GM18520 (cell line): Measurements from ENCODE around the gene MAGI1.

Source experiments
- ATAC-seq: cut with Tn5 transposase; IDR thresholded peaks from one replicate; pipeline ENCODE4 v1.9.1; 2021; ENCODE audit not compliant: unreplicated experiment

The MAGI1 gene

GRCh38 chr3:65674226-65674625, 364.5 kb downstream of the MAGI1 start:
- ATAC-seq = no peak

- no peak for ATAC-seq
Observed at GRCh38 chr3:65672871-65673815, 365.6 kb downstream of the MAGI1 start.

GRCh38 chr3:65672061-65672460, 366.7 kb downstream of the MAGI1 start:
- ATAC-seq = no peak

- no peak for ATAC-seq
Observed at GRCh38 chr3:65671004-65671403, 367.7 kb downstream of the MAGI1 start.

GRCh38 chr3:65669163-65669875, 369.4 kb downstream of the MAGI1 start:
- no peak for ATAC-seq

- ATAC-seq = no peak
Observed at GRCh38 chr3:65667963-65668362, 370.8 kb downstream of the MAGI1 start.

- ATAC-seq = no peak
Observed at GRCh38 chr3:65666448-65667091, 372.1 kb downstream of the MAGI1 start.

- ATAC-seq = no peak
Observed at GRCh38 chr3:65665915-65666314, 372.8 kb downstream of the MAGI1 start.

GRCh38 chr3:65664931-65665330, 373.8 kb downstream of the MAGI1 start:
- no peak for ATAC-seq

- no peak for ATAC-seq
Observed at GRCh38 chr3:65664446-65664845, 374.3 kb downstream of the MAGI1 start.

GRCh38 chr3:65662095-65662494, 376.6 kb downstream of the MAGI1 start:
- no peak for ATAC-seq

GRCh38 chr3:65660000-65660598, 378.6 kb downstream of the MAGI1 start:
- no peak for ATAC-seq

- no peak for ATAC-seq
Observed at GRCh38 chr3:65659396-65659795, 379.3 kb downstream of the MAGI1 start.

- no peak for ATAC-seq
Observed at GRCh38 chr3:65658401-65658800, 380.3 kb downstream of the MAGI1 start.

GRCh38 chr3:65655061-65655460, 383.7 kb downstream of the MAGI1 start:
- no peak for ATAC-seq

- ATAC-seq = no peak
Observed at GRCh38 chr3:65653731-65654130, 385.0 kb downstream of the MAGI1 start.

- no peak for ATAC-seq
Observed at GRCh38 chr3:65650247-65650646, 388.5 kb downstream of the MAGI1 start.

- ATAC-seq = no peak
Observed at GRCh38 chr3:65647369-65647768, 391.3 kb downstream of the MAGI1 start.

- ATAC-seq = no peak
Observed at GRCh38 chr3:65642883-65643282, 395.8 kb downstream of the MAGI1 start.

GRCh38 chr3:65641777-65642176, 396.9 kb downstream of the MAGI1 start:
- ATAC-seq = no peak

GRCh38 chr3:65641045-65641444, 397.7 kb downstream of the MAGI1 start:
- no peak for ATAC-seq
